Measurements from ENCODE around the gene ACTL10.
"Not testable (repeated sequence)": the region's sequence is repeated elsewhere in the genome, so short reads cannot be mapped to it uniquely, and the experiment has no call there.

- TF ChIP-seq, protein P1, sequence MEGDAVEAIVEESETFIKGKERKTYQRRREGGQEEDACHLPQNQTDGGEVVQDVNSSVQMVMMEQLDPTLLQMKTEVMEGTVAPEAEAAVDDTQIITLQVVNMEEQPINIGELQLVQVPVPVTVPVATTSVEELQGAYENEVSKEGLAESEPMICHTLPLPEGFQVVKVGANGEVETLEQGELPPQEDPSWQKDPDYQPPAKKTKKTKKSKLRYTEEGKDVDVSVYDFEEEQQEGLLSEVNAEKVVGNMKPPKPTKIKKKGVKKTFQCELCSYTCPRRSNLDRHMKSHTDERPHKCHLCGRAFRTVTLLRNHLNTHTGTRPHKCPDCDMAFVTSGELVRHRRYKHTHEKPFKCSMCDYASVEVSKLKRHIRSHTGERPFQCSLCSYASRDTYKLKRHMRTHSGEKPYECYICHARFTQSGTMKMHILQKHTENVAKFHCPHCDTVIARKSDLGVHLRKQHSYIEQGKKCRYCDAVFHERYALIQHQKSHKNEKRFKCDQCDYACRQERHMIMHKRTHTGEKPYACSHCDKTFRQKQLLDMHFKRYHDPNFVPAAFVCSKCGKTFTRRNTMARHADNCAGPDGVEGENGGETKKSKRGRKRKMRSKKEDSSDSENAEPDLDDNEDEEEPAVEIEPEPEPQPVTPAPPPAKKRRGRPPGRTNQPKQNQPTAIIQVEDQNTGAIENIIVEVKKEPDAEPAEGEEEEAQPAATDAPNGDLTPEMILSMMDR (conservative IDR thresholded peaks at IDR 0.05) = not testable (repeated sequence)
- TF ChIP-seq EZH2 (IDR thresholded peaks at IDR 0.05; ENCODE audit: low read depth) = not testable (repeated sequence)
Measured at GRCh38 chr20:33698966-33699365, 32.2 kb downstream of the ACTL10 start.
